GM23248 (cell line): ENCODE data around the gene PPP1R36.

Source experiments
- EZH2 ChIP-seq: fragments of 200-600 bp; sonication (generic); IDR thresholded peaks from 2 replicates; pipeline ENCODE4 v1.6.1; 2018; ENCODE audit warnings: antibody characterized with exemption, mild to moderate bottlenecking; ENCODE audit not compliant: insufficient read depth, poor library complexity, severe bottlenecking
- EZH2phosphoT487 ChIP-seq: fragments of 200-600 bp; sonication (generic); IDR thresholded peaks from 2 replicates; pipeline ENCODE4 v1.6.1; 2018; ENCODE audit warnings: antibody characterized with exemption, moderate library complexity, mild to moderate bottlenecking, low read depth; ENCODE audit not compliant: insufficient read depth

DNA sequence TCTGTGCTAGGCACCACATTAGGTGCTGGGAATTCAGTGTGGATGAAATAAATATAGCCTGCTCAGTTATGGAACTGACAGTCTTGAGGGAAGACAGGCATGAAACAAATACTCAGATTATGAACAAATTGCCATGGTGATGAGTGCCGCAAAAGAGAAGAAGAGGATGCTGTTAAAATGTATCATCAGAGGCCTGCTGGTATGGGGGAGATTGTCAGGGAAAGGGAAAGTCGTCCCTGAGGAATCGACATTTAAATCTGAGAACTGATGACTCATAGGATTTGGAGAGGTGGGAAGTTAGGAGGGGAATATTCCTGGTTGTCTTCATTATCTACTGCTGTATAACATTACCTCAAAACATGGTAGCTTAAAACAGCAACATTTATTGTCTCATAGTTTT lies 42.0 kb downstream of the PPP1R36 start:
- TF ChIP-seq EZH2 (no peak), EZH2phosphoT487 (no peak)
